Lower leg skin (tissue), 4 donors: ENCODE measurements around the gene ENAH. TPM values are rescaled to one million over a fixed set of nuclear protein-coding genes. Genes with fewer than 3 reads are reported as not detected.
"Not testable (repeated sequence)": the region's sequence is repeated elsewhere in the genome, so short reads cannot be mapped to it uniquely, and the experiment has no call there.

ENCODE experiments used
- DNase-seq, 2 donors: peaks; one replicate each; pipeline ENCODE4 v3.0.0-alpha.2; 2019; ENCODE audit warnings: low spot score in 2 of 2
- H3K4me3 ChIP-seq: fragments of 200-600 bp; sonication (generic); 2 replicates; pipeline ENCODE4 v1.5.1; 2017; ENCODE audit warnings: mild to moderate bottlenecking, low read depth; ENCODE audit not compliant: poor library complexity, severe bottlenecking
- CTCF ChIP-seq, 3 donors: fragments of 450-650 bp; IDR thresholded peaks; one replicate each; pipeline ENCODE4 v1.5.1; 2016; ENCODE audit warnings: antibody characterized with exemption in 3 of 3, mild to moderate bottlenecking in 3 of 3, moderate library complexity in 2 of 3
- POLR2A ChIP-seq, 2 donors: fragments of 450-650 bp; IDR thresholded peaks; one replicate each; pipeline ENCODE4 v1.6.1; 2016 to 2017; ENCODE audit warnings: antibody characterized with exemption in 2 of 2, mild to moderate bottlenecking in 1 of 2, moderate library complexity in 1 of 2
- WGBS, 2 donors: methylation state at CpG; one replicate each; pipeline ENCODE4 v1.1.5; 2018; 5-methylcytosine and 5-hydroxymethylcytosine counted together
- intact Hi-C: fragments of 100-400 bp; cut with DNase I; formaldehyde crosslinking; loops from one replicate; pipeline ENCODE4 v1.15.0; 2023; ENCODE audit warnings: low total_unique reads
- total RNA-seq, 4 donors: library from RNA; depleted of rRNA; stranded (reverse); fragments of >200 nt; gene quantifications; one replicate each; pipeline ENCODE4 v1.1.0, GENCODE V29; 2016

Gene ENAH
- total RNA-seq, 4 donors from 2014 or later, result 32.5 to 37.4 (median 35.2) TPM

GRCh38 chr1:225695578-225696337 lies 42.8 kb upstream of the ENAH start:
- 47 to 53% methylated on average over 6 of the region's 6 CpGs for WGBS, 2 donors
- DNase-seq, result no peak
- intact Hi-C loops, result no loop called here
- no peak for TF ChIP-seq CTCF (IDR thresholded peaks at IDR 0.05)
- TF ChIP-seq POLR2A (IDR thresholded peaks at IDR 0.05), result no peak
- H3K4me3 ChIP-seq, result no peak overlapping the region

- H3K4me3 ChIP-seq, result no peak overlapping the region
- DNase-seq, result peak in 1 of 2 donors; percentile 8
- intact Hi-C loops, result no loop called here
- WGBS, 2 donors, result 23 to 54% methylated on average over 2 of the region's 2 CpGs
- TF ChIP-seq CTCF (IDR thresholded peaks at IDR 0.05), result no peak
- TF ChIP-seq POLR2A (IDR thresholded peaks at IDR 0.05), result no peak
Measured at GRCh38 chr1:225694151-225694603, 41.3 kb upstream of the ENAH start.

- H3K4me3 ChIP-seq, intact Hi-C loops: not testable (repeated sequence)
- peak in 1 of 2 donors; percentile 10 for DNase-seq
- 85 to 94% methylated on average over 6 of the region's 6 CpGs for WGBS, 2 donors
Measured at GRCh38 chr1:225693697-225694096, 40.8 kb upstream of the ENAH start.

GRCh38 chr1:225693085-225693696 lies 40.3 kb upstream of the ENAH start:
- intact Hi-C loops, result no loop called here

GRCh38 chr1:225692517-225692879 lies 39.6 kb upstream of the ENAH start:
- H3K4me3 ChIP-seq, result no peak overlapping the region
- TF ChIP-seq POLR2A (IDR thresholded peaks at IDR 0.05), result no peak
- TF ChIP-seq CTCF (IDR thresholded peaks at IDR 0.05), result no peak
- WGBS, 2 donors, result 90 to 100% methylated on average over 1 of the region's 1 CpG
- intact Hi-C loops, result no loop called here
- peak in 1 of 2 donors; percentile 18 for DNase-seq

More at GRCh38 chr1:225693085-225693696, 40.3 kb upstream of the ENAH start:
- DNase-seq, result no peak
- TF ChIP-seq POLR2A (IDR thresholded peaks at IDR 0.05) (no peak), CTCF (IDR thresholded peaks at IDR 0.05) (no peak)
- H3K4me3 ChIP-seq, result no peak overlapping the region
- 71 to 90% methylated on average over 6 of the region's 6 CpGs for WGBS, 2 donors

- peak in 1 of 2 donors; percentile 53 for DNase-seq
- no peak overlapping the region for H3K4me3 ChIP-seq
- TF ChIP-seq POLR2A (IDR thresholded peaks at IDR 0.05) (no peak), CTCF (IDR thresholded peaks at IDR 0.05) (no peak)
- intact Hi-C loops, result no loop called here
- 66 to 67% methylated on average over 4 of the region's 4 CpGs for WGBS, 2 donors
Measured at GRCh38 chr1:225691861-225692516, 39.1 kb upstream of the ENAH start.
